SU-DHL-6 (cell line): ENCODE measurements around the gene CCNF.

Experiments used
- CTCF ChIP-seq: fragments of 200-600 bp; sonication (generic); IDR thresholded peaks from one replicate; pipeline ENCODE4 v1.5.1; 2017; ENCODE audit warnings: antibody characterized with exemption, mild to moderate bottlenecking, low read length, moderate library complexity; ENCODE audit not compliant: insufficient read depth, poor library complexity, severe bottlenecking
- EZH2phosphoT487 ChIP-seq: fragments of 200-600 bp; sonication (generic), shearing (Covaris generic); conservative IDR thresholded peaks from 2 replicates; pipeline ENCODE4 v1.6.1; 2018; ENCODE audit warnings: mild to moderate bottlenecking, antibody characterized with exemption, low read length, moderate library complexity, mixed read lengths

GRCh38 chr16:2473446-2473926 is 44.2 kb downstream of the CCNF start:
- TF ChIP-seq CTCF (no peak), EZH2phosphoT487 (no peak)
